ENCODE measurements around the gene POU5F1.
"Not testable (repeated sequence)": the region's sequence is repeated elsewhere in the genome, so short reads cannot be mapped to it uniquely, and the experiment has no call there.

POU5F1 gene

DNA sequence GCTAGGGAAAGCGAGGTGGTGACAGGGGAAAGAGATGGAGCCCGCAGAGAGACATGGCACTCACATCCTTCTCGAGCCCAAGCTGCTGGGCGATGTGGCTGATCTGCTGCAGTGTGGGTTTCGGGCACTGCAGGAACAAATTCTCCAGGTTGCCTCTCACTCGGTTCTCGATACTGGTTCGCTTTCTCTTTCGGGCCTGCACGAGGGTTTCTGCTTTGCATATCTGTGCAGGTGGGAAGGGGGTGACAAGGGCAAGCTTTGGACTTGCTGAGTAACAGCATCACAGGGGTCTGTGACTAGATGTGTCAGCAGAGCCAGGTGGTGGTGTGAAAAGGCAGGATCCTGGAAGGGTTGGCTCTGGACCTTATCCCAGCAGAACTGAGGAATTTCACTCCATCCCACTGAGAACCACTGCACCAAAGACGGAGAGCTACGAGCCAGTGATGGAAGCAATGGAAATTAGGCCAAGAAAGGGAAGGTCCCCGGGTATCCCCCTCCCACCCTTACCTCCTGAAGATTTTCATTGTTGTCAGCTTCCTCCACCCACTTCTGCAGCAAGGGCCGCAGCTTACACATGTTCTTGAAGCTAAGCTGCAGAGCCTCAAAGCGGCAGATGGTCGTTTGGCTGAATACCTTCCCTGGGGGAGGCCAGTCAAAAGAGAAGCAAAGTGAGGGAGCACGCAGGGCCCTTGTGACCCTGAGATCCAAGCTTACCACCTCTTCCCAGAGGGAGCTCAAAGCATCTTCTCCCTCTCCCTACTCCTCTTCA lies 5.2 kb downstream of the POU5F1 start:
- not testable (repeated sequence) for DNase-seq

DNA sequence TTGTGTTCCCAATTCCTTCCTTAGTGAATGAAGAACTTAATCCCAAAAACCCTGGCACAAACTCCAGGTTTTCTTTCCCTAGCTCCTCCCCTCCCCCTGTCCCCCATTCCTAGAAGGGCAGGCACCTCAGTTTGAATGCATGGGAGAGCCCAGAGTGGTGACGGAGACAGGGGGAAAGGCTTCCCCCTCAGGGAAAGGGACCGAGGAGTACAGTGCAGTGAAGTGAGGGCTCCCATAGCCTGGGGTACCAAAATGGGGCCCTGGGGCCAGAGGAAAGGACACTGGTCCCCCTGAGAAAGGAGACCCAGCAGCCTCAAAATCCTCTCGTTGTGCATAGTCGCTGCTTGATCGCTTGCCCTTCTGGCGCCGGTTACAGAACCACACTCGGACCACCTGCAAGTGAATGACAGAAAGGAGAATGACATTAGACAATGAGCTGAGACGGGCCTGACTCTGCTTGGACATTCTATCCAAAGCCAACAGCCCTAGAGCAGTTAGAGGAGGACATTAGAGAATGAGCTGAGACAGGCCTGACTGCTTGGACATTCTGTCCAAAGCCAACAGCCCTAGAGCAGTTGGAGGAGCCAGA lies 5.9 kb downstream of the POU5F1 start:
- DNase-seq, result not testable (repeated sequence)

GRCh38 chr6:31163922-31164321 lies 6.6 kb downstream of the POU5F1 start:
- no peak for DNase-seq

DNA sequence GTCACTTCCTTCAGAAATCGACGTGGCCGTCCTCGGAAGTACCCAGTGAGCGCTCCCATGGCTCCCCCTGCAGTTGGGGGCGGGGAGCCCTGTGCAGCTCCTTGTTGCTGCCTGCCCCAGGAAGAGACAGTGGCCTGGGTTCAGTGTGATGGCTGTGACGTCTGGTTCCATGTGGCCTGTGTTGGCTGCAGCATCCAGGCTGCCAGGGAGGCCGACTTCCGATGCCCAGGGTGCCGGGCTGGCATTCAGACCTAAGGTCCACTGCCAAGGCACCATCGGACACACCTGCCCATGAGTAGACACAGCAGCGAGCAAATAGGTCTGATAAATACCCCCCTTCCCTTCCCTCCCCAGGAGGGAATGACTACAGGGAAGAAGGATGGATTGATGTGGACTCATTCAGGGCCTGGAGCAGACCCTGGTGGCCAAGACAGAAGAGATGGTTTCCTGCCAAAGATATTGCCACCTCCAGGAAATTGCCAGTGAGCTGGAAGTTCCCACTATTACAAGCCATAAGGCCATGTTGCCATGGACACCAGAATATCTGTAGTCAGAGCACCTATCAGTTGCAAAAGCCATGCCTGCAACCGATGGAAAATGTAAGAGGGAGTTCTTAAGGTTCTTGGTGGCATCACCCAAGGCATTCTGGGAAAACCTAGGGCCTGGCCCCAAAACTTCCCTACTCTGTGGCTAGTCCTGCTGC lies 7.9 kb downstream of the POU5F1 start:
- DNase-seq, result peak in 1 of 3 donors; percentile 20

GRCh38 chr6:31161216-31162126 lies 9.0 kb downstream of the POU5F1 start:
- no peak for DNase-seq

GRCh38 chr6:31158863-31159855 lies 11.3 kb downstream of the POU5F1 start:
- peak in 1 of 3 donors; percentile 12 for DNase-seq

DNA sequence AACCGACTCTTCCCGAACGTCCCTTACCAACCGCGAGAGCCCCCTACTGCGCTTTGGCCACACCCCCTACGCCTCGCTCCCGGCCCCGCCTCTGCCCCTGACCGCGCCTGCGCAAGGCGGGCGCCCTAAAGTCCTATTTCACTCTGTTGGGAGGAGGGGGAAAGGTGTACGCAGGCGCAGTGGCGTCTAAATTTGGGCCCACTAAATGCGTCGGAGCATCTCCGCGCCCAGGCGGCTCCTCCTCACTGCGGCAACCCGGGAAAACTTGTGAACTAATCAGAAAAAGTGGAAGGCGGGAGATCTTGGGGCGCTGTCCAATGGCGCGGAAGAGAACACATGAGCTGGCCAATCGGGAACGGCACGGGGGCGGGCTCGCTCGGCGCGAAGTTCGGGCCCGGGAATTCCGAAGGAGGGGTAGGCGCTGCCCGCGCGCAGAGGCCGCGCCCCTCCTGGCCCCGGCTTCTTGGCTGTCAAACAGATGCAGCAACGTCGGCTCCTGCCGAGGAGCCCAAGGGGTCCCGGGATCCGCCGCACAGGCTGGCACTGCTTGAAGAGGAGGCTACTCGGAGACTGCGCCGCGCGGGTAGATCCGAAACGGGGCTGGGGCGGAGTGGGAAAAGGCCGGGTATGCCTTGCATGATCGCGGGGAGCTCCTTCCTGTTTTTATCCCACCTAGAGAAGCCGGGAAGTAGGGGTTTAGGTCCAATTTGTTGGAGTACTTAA lies 12.2 kb downstream of the POU5F1 start, which contains the start of gene TCF19:
Gene TCF19 (plus strand): TSS at position 450 of the 723 bp plus-strand sequence. CDS start 881 bp downstream, outside the sequence.
- peak; percentile 99 to 100 (median 100) for DNase-seq

DNA sequence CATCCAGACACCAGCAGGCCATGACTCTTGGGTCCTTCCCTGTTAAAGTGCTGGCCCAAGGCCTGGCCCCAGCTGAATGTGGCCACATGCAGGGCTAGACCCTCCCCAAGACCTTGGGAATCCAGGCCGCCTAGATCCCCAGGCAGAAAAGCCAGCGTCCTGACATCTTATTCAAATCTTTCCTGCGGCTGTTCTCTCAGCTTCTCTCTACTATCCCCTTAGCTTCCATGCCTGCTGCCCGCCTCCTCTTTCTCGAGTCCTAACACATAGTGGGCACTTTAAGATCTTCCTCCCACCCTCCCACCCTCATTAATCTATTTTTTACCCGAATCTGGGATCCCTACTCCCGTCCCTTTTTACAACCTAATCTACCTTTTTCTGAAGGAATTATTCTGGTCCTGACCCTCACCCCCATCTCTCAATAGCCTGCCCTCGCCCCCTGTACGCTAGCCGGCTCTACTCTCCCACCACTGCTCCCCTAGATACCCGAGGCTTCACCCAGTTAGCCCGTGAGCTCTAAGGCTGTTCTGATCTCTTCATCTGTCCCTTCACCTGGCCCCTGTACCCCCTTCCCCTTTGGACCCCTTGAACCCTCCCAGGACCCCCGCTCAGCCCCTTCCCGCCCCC lies 12.9 kb downstream of the POU5F1 start, which contains the start of gene CCHCR1:
Gene CCHCR1 (minus strand): TSS at position 290 of the 627 bp plus-strand sequence. CDS start 202 bp downstream, at position 88.
- no peak for DNase-seq

GRCh38 chr6:31156641-31157040 lies 13.8 kb downstream of the POU5F1 start:
- DNase-seq, result no peak

DNA sequence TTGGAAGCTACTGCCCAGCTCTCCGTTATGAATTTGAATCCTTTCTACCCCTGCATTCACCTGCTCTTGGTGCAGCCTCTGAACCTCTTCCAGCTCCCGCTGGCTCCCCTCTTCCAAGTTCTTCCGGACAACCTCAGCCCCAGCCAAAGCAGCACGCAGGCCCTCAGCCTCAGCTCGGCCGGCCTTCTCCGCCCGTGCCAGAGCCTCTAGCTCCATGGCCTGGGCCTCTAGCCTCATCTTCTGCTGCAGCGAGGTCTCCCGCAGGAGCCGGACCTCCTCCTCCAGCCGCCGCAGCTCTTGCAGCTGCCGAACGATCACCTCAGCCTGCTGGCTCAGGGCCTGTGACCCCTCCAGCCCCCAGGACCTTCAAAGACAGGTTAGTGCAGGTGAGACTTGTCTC lies 16.0 kb downstream of the POU5F1 start:
- no peak for DNase-seq

GRCh38 chr6:31152781-31153180 lies 17.7 kb downstream of the POU5F1 start:
- no peak for DNase-seq

- no peak for DNase-seq
Observed at GRCh38 chr6:31149827-31150447, 20.5 kb downstream of the POU5F1 start.

- no peak for DNase-seq
Observed at GRCh38 chr6:31145386-31145785, 25.1 kb downstream of the POU5F1 start.

DNA sequence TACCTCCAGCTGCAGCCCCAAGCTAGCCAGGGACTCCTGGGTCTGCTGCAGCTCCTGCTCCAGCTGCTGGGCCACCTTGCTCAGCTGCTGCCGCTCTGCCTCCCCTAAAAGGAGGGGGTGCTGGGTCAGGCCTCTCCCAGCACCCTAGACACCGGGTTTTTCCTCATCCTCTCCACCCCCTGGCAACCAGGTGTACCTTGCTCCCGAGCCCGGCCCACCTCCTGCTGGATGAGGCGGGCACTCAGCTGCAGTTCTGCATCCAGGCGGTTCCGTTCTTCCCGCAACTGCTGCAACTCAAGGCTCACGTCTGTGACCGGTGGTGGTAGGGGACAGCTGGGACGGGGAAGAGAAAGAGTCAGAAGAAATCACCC lies 25.5 kb downstream of the POU5F1 start:
- DNase-seq, result no peak

DNA sequence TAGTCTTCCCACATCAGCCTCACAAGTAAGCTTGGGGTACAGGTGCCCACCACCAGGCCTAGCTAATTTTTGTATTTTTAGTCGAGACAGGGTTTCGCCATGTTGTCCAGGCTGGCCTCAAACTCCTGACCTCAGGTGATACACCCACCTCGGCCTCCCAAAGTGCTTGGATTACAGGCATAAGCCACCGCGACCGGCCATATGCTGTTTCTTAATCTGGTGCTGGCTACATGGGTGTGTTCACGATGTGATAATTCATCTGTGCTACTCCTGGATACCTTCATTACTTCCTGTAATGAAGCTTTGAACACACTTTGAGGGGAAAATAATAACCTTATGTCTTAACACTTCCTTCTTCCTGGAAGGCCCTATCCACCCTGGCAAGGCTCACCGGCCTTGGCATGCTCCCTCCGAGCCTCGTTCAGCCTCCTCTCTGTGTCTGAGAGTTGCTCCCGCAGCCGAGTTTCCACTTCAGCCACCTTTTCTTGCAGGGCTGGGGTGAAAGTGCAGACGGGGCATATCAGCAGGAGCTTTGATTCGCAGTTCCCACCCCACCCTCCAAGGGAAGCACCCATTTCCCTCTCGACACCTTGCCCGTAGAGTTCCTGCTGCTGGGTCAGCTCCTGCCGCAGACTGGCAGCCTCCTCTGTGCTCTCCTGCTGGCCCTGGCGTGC lies 26.0 kb downstream of the POU5F1 start:
- no peak for DNase-seq

GRCh38 chr6:31143148-31143547 lies 27.3 kb downstream of the POU5F1 start:
- DNase-seq, result no peak

- peak in 2 of 3 donors; percentile 36 to 51 for DNase-seq
Observed at GRCh38 chr6:31142361-31142761, 28.1 kb downstream of the POU5F1 start.

- DNase-seq, result no peak
Observed at GRCh38 chr6:31140643-31141042, 29.8 kb downstream of the POU5F1 start.

DNA sequence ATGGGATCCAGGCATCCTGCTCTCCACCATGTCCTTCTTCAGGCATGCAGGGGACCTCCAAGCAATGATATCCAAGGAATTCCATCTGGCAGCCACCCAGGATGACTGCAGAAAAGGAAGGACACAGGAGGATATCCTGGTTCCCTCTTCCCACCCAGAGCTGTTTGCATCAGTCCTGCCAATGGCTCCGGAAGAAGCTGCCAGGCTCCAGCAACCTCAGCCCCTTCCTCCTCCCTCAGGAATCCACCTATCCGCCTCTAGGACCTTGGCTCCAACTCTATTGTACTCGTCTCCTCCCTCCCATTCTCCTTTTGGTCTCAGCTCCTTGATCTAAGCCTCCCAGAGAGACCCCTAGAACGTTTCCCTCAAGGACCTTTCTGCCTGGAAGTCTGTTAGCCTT lies 30.9 kb downstream of the POU5F1 start:
- no peak for DNase-seq
